HL-60/S4 treated with phorbol 12-myristate 13-acetate at 8.2 ng/mL for 4 days and 3 days (cell line): ENCODE data around the gene SLC9C2.
"Not testable (repeated sequence)": the region's sequence is repeated elsewhere in the genome, so short reads cannot be mapped to it uniquely, and the experiment has no call there.

ENCODE experiments used
- in situ Hi-C: fragments of 300-500 bp; cut with MboI; formaldehyde crosslinking; loops from 2 replicates; pipeline ENCODE4 v1.15.0; 2022; ENCODE audit warnings: low sequenced_read_pairs

Gene SLC9C2

GRCh38 chr1:173462666-173463065, 140.2 kb downstream of the SLC9C2 start:
- in situ Hi-C loops = not testable (repeated sequence)

- in situ Hi-C loops = no loop called here
Measured at GRCh38 chr1:173459885-173460284, 143.0 kb downstream of the SLC9C2 start.

GRCh38 chr1:173454966-173455524, 147.8 kb downstream of the SLC9C2 start:
- in situ Hi-C loops = no loop called here

- in situ Hi-C loops = no loop called here
Measured at GRCh38 chr1:173453982-173454381, 148.9 kb downstream of the SLC9C2 start.

GRCh38 chr1:173451981-173452380, 150.9 kb downstream of the SLC9C2 start:
- in situ Hi-C loops = no loop called here
